ENCODE measurements around the gene CKS2. TPM values are rescaled to one million over a fixed set of nuclear protein-coding genes. Genes with fewer than 3 reads are reported as not detected.

CKS2 gene
- total RNA-seq, 4 donors from 2014 or later = 6.5 to 13.2 (median 6.9) TPM

DNA sequence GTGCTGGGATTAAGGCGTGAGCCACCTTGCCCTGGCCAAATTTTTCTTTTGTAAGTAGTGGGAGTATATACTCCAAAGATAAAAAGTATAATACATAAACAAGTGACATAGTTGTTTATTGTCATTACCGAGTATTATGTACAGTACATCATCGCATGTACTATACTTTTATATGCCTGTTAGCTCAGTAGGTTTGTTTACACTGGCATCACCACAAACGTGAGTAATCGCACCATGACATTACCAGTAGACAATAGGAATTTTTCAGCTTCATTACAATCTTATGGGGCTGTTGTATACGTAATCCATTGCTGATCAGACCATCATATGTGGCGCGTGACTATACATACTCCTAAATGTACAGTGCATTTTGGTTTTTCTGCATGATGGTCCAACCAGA, 17.1 kb downstream of the CKS2 start:
- intact Hi-C loops (cut with DNase I; ENCODE audit: low total_unique reads) (no loop called here), in situ Hi-C loops (cut with MboI; ENCODE audit: low sequenced_read_pairs in 4 of 4) (no loop called here)
- Histone ChIP-seq H3K9me3 (no peaks in the 10 kb centered on the region), H3K4me1 (peaks cover 11 to 15% of the 10 kb centered on the region in 2 donors), H3K36me3 (peaks cover 0 to 71% of the 10 kb centered on the region in 2 donors), H3K27me3 (no peaks in the 10 kb centered on the region), H3K27ac (no peak overlapping the region), H3K4me3 (no peak overlapping the region)
- DNase-seq (no peak), ATAC-seq (no peak)
- TF ChIP-seq POLR2A (IDR thresholded peaks at IDR 0.05) = no peak
- TF ChIP-seq, protein P1, sequence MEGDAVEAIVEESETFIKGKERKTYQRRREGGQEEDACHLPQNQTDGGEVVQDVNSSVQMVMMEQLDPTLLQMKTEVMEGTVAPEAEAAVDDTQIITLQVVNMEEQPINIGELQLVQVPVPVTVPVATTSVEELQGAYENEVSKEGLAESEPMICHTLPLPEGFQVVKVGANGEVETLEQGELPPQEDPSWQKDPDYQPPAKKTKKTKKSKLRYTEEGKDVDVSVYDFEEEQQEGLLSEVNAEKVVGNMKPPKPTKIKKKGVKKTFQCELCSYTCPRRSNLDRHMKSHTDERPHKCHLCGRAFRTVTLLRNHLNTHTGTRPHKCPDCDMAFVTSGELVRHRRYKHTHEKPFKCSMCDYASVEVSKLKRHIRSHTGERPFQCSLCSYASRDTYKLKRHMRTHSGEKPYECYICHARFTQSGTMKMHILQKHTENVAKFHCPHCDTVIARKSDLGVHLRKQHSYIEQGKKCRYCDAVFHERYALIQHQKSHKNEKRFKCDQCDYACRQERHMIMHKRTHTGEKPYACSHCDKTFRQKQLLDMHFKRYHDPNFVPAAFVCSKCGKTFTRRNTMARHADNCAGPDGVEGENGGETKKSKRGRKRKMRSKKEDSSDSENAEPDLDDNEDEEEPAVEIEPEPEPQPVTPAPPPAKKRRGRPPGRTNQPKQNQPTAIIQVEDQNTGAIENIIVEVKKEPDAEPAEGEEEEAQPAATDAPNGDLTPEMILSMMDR (IDR thresholded peaks at IDR 0.05 in 4 of 5, conservative IDR thresholded peaks at IDR 0.05 in 1 of 5) = no peak

DNA sequence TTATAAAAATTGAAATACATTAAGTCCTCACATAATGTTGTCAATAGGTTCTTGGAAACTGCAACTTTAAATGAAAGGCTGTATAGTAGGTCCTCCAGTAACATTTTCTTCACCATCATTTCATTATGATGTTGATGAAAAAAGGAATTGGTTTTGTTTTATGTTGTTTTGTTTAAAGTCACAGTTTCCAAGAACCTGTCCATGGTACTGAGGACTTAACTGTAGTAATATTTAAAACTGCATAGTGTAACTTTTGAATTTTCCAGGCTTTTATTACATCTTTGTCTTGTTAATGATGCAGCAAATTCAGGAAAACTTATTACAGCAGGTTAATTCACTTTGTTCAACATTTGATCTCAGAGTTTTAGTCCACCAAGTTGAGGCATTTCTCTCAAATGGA, 18.9 kb downstream of the CKS2 start:
- H3K4me3 ChIP-seq = no peak overlapping the region
- no peaks in the 10 kb centered on the region for H3K9me3 ChIP-seq
- no peaks in the 10 kb centered on the region for H3K27me3 ChIP-seq
- no peak overlapping the region for H3K27ac ChIP-seq
- in situ Hi-C loops (cut with MboI; ENCODE audit: low sequenced_read_pairs in 4 of 4) = no loop called here
- H3K4me1 ChIP-seq = peaks cover 0 to 3% of the 10 kb centered on the region in 2 donors
- ATAC-seq (no peak), DNase-seq (no peak)
- no peak for TF ChIP-seq POLR2A (IDR thresholded peaks at IDR 0.05)
- TF ChIP-seq, protein P1 (IDR thresholded peaks at IDR 0.05 in 4 of 5, conservative IDR thresholded peaks at IDR 0.05 in 1 of 5) = no peak
- peaks cover 4 to 85% of the 10 kb centered on the region in 2 donors for H3K36me3 ChIP-seq
- intact Hi-C loops (cut with DNase I; ENCODE audit: low total_unique reads) = no loop called here

DNA sequence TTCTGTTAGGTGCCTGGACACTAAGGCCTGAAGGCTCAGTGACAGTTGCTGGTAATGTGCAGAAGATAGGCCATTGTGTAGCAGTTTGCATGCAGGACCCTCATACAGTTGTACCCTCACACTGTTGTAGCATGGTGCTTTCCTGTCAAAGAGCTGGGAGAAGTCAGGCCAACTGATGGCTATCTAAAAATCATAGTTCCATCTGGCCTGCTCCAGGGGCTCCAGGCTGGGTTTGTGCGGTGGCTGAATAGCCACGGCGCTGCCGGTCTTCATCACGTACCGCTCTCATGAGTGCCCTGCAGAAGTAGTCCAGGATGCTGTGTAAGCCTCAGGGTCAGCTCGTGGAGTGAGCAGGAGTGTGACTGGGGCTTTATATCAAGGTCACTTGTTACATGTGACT, 19.5 kb downstream of the CKS2 start:
- no peak for DNase-seq
- H3K36me3 ChIP-seq = peaks cover 5 to 87% of the 10 kb centered on the region in 2 donors
- in situ Hi-C loops (cut with MboI; ENCODE audit: low sequenced_read_pairs in 4 of 4) = no loop called here

DNA sequence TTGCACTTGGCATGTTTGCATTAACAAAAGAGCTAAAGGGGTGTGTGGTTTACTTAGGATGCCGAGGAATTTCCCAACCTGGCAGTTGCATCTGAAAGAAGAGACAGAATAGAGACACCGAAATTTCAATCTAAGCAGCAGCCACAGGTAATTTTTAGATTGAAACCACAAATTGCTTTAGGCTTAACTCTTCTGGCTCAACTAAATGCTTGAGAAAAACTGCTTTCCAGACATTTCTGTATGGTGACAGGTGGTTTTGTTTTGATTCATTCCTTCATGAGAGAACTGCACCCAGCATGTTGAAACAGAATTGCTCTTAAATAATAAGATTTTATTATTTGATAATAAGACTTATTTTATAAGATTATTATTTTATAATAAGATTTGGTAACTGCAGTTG, 28.8 kb downstream of the CKS2 start:
- Histone ChIP-seq H3K27me3 (no peaks in the 10 kb centered on the region), H3K27ac (no peak overlapping the region), H3K9me3 (no peaks in the 10 kb centered on the region), H3K4me3 (no peak overlapping the region), H3K4me1 (no peaks in the 10 kb centered on the region), H3K36me3 (peaks cover 10 to 88% of the 10 kb centered on the region in 2 donors)
- ATAC-seq = no peak
- in situ Hi-C loops (cut with MboI; ENCODE audit: low sequenced_read_pairs in 4 of 4) = no loop called here
- TF ChIP-seq, protein P1 (IDR thresholded peaks at IDR 0.05 in 4 of 5, conservative IDR thresholded peaks at IDR 0.05 in 1 of 5) = no peak
- no peak for TF ChIP-seq POLR2A (IDR thresholded peaks at IDR 0.05)
- DNase-seq = no peak
- intact Hi-C loops (cut with DNase I; ENCODE audit: low total_unique reads) = no loop called here

More for the DNA sequence above, 19.5 kb downstream of the CKS2 start:
- H3K4me1 ChIP-seq = no peaks in the 10 kb centered on the region
- no peaks in the 10 kb centered on the region for H3K27me3 ChIP-seq
- no peak overlapping the region for H3K27ac ChIP-seq
- TF ChIP-seq POLR2A (IDR thresholded peaks at IDR 0.05) = no peak
- TF ChIP-seq, protein P1 (IDR thresholded peaks at IDR 0.05 in 4 of 5, conservative IDR thresholded peaks at IDR 0.05 in 1 of 5) = no peak
- ATAC-seq = no peak
- H3K4me3 ChIP-seq = no peak overlapping the region
- intact Hi-C loops (cut with DNase I; ENCODE audit: low total_unique reads) = no loop called here
- H3K9me3 ChIP-seq = no peaks in the 10 kb centered on the region

DNA sequence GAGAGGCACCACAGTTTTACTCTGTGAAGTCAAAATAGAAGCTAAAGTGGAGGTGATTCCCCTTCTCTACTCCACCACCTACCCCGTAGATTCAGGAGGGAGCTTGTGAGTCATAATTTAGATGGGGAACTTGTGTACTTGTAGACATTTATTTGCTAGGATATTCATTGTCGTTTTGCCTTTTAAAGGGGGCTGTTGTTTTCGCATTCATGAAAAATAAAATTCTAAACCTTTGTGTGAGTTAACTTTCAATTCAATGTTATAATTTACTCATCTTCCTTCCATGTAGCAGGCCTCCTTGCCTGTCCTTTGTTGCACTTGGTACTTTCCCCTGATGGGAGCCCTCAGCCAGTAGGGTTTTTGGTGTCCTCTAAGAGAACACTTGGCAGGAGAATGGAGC, 29.3 kb downstream of the CKS2 start:
- no peak overlapping the region for H3K27ac ChIP-seq
- TF ChIP-seq, protein P1 (IDR thresholded peaks at IDR 0.05 in 4 of 5, conservative IDR thresholded peaks at IDR 0.05 in 1 of 5) = no peak
- TF ChIP-seq POLR2A (IDR thresholded peaks at IDR 0.05) = no peak

More for the DNA sequence above, 29.3 kb downstream of the CKS2 start:
- no peaks in the 10 kb centered on the region for H3K9me3 ChIP-seq
- peaks cover 10 to 91% of the 10 kb centered on the region in 2 donors for H3K36me3 ChIP-seq
- no peaks in the 10 kb centered on the region for H3K4me1 ChIP-seq
- ATAC-seq = no peak
- H3K4me3 ChIP-seq = no peak overlapping the region
- in situ Hi-C loops (cut with MboI; ENCODE audit: low sequenced_read_pairs in 4 of 4) (no loop called here), intact Hi-C loops (cut with DNase I; ENCODE audit: low total_unique reads) (no loop called here)
- no peaks in the 10 kb centered on the region for H3K27me3 ChIP-seq
- no peak for DNase-seq
